ENCODE data around the gene CEP63.
"Not testable (repeated sequence)": the region's sequence is repeated elsewhere in the genome, so short reads cannot be mapped to it uniquely, and the experiment has no call there.

The CEP63 gene

GRCh38 chr3:134516905-134517304, 31.0 kb downstream of the CEP63 start:
- no peak for DNase-seq (ENCODE audit: low read depth in 3 of 3)

DNA sequence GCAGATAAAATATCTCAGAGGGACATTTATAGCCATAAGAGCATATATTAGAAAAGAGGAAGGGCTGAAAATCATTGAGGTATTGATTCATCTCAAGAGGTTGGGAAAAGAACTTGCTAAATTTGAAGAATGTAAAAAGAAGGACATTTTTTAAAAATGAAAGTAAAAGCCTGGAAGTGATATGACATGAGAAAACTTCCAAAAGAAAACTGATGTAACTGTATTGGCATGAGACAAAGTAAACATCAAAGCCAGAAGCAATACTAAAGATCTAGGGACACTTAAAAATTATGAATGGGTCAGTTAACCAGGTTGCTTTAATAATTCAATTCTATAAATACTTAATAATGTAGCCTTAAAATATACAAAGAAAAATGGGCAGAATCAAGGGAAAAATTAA, 31.9 kb downstream of the CEP63 start:
- DNase-seq (ENCODE audit: low read depth in 3 of 3), result no peak

DNA sequence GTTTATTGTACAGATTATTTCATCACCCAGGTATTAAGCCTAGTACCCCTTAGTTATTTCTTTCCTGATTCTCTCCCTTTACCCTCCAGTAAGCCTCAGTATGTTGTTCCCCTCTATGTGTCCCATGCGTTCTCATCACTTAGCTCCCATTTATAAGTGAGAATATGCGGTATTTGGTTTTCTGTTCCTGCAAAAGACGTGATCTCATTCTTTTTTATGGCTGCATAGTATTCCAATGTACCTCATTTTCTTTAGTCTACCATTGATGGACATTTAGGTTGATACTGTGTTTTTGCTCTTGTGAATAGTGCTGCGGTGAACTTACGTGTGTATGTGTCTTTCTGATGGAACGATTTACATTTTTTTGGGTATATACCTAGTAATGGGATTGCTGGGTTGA, 36.7 kb downstream of the CEP63 start:
- DNase-seq (ENCODE audit: low read depth in 3 of 3), result no peak

- DNase-seq (ENCODE audit: low read depth in 3 of 3), result no peak
Measured at GRCh38 chr3:134525293-134525692, 39.4 kb downstream of the CEP63 start.

- no peak for DNase-seq (ENCODE audit: low read depth in 3 of 3)
Measured at GRCh38 chr3:134526319-134526718, 40.5 kb downstream of the CEP63 start.

DNA sequence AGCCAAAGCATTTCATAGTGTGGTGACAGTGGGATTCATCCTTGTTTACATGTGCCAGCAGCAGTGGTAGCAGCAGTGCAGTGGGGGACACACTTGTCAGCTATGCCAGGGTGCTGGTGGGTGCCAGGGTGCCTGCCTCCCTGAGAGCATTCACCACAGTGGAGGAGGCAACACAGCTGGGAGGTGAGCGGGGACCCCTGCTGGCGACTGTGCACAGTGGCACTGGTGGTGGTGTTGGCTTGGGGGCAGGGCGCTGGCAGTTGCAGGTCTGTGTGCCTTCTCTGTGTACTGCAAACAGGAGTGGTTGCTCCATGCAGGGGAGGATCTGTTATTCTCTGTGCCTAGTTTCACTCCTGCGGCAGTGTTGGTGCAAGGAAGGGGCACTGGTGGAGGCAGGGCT, 41.2 kb downstream of the CEP63 start:
- no peak for DNase-seq (ENCODE audit: low read depth in 3 of 3)

GRCh38 chr3:134527538-134528186, 41.8 kb downstream of the CEP63 start:
- DNase-seq (ENCODE audit: low read depth in 3 of 3), result no peak

DNA sequence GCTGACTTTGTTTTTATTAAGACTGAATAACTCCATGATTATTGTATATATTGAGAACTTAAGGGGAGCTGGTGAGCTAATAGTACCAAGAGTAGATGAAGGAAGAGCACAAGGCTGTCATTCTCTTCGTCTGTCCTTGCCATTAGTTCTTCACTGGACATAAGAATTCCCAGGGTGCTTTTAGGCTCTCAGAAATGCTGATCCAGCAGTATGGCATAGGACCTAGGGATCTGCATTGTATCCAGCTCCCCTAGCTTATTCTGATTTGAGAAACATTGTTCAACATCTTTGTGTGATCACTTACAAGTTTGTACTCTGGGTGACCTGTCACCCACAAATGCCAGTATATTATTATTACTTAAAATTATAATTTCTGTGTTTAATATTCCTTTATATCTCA, 47.6 kb downstream of the CEP63 start:
- DNase-seq (ENCODE audit: low read depth in 3 of 3), result no peak

GRCh38 chr3:134535186-134535970, 49.5 kb downstream of the CEP63 start:
- DNase-seq (ENCODE audit: low read depth in 3 of 3), result no peak

GRCh38 chr3:134536781-134537180, 50.9 kb downstream of the CEP63 start:
- DNase-seq (ENCODE audit: low read depth in 3 of 3), result no peak

- DNase-seq (ENCODE audit: low read depth in 3 of 3), result no peak
Measured at GRCh38 chr3:134542287-134542958, 56.6 kb downstream of the CEP63 start.

DNA sequence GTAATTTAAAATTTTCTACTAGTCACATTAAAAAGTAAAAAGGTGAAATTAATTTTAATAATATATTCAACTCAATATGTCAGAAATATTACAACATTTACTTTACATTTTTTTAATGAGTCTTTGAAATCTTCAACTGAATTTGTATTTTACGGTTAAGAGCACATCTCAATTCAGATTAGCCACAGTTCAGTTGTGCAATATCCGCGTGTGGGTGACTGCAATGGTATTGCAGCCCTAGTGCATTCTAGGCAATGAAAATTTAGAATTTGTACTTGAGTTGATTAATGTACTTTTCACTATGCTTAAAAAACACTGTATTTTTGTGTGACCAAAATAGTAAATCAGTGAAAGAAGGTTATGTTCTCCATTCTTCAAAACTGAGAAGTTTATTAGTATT, 57.3 kb downstream of the CEP63 start:
- DNase-seq (ENCODE audit: low read depth in 3 of 3), result no peak

GRCh38 chr3:134544316-134544715, 58.5 kb downstream of the CEP63 start:
- DNase-seq (ENCODE audit: low read depth in 3 of 3), result no peak

DNA sequence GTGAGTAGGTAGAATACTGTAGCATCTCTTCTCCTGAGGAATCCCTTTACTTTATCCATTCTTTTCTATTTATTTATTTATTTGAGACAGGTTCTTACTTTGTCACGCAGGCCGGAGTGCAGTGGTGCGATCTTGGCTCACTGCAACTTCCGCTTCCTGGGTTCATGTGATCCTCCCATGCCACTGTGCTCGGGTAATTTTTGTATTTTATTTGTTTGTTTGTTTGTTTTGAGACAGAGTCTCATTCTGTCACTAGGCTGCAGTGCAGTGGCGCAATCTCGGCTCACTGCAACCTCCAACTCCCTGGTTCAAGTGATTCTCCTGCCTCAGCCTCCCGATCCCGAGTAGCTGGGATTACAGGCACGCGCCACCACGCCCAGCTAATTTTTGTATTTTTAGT, 58.9 kb downstream of the CEP63 start:
- DNase-seq (ENCODE audit: low read depth in 3 of 3), result not testable (repeated sequence)

DNA sequence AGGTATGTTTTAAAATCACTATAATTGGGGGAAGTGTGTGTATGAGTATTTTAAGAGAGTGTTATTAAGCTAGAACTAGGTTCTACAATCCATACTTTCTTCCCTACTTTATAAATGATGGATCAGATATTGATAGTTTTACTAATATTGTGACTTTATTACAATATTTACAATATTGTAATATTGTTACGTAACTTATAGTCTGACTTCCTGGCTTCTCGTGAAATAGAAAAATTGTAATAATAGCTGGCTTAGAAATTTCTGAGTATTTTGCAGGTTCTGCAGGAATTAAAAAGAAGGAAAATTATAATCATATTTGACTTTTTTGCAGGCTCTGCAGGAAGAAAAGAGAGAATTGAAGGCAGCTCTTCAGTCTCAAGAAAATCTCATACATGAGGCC, 60.0 kb downstream of the CEP63 start:
- DNase-seq (ENCODE audit: low read depth in 3 of 3), result no peak

DNA sequence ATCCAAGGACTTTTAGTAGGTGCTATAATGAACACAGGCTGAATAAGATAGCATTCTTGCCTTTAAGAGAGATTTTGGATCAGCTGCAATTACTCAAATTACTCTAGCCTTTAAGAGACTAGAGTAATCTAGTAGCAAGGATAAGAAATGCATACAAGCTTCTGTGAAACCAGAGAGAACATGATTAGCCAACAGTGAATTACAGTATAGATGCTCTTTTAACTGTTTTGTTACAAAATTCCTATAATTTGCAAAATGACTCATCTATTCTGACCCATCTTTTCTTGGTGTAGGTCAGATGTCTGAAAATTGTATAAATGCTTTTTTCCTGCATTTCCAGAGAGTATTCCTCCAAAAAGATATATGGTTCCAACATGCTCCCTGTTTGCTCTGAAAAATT, 66.9 kb downstream of the CEP63 start:
- no peak for DNase-seq (ENCODE audit: low read depth in 3 of 3)

- no peak for DNase-seq (ENCODE audit: low read depth in 3 of 3)
Measured at GRCh38 chr3:134559591-134559990, 73.7 kb downstream of the CEP63 start.

- no peak for DNase-seq (ENCODE audit: low read depth in 3 of 3)
Measured at GRCh38 chr3:134562055-134562454, 76.2 kb downstream of the CEP63 start.

GRCh38 chr3:134563601-134564000, 77.7 kb downstream of the CEP63 start:
- no peak for DNase-seq (ENCODE audit: low read depth in 3 of 3)

DNA sequence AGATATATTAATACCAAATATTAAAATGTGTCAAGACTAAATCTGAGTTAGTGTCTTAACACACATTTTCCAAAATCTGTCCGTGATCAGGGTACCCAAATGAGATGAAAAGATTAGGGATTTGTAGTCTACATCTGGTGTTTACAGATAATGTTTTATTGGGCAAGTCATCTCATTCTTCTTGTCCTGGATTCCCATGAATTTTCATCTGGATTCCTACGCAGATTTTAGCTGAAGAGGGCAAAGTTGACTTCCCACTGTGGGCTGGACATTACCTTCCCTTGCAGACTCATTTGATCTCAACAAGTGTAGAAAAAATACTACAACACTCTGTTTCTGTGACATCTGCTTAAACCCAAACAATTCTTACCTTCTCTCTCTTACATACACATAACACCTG, 79.1 kb downstream of the CEP63 start:
- DNase-seq (ENCODE audit: low read depth in 3 of 3), result no peak

GRCh38 chr3:134567605-134568004, 81.7 kb downstream of the CEP63 start:
- DNase-seq (ENCODE audit: low read depth in 3 of 3), result no peak

DNA sequence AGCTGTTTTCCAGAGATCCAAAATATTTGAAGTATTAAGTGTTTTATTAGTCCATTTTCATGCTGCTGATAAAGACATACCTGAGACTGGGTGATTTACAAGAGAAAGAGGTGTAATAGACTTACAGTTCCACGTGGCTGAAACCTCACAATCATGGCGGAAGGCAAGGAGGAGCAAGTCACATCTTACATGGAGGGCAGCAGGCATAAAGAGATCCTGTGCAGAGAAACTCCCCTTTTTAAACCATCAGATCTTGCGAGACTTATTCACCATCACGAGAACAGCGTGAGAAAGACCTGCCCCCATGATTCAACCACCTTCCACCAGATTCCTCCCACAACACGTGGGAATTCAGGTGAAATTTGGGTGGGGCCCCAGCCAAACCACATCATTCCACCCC, 82.9 kb downstream of the CEP63 start:
- DNase-seq (ENCODE audit: low read depth in 3 of 3), result no peak

DNA sequence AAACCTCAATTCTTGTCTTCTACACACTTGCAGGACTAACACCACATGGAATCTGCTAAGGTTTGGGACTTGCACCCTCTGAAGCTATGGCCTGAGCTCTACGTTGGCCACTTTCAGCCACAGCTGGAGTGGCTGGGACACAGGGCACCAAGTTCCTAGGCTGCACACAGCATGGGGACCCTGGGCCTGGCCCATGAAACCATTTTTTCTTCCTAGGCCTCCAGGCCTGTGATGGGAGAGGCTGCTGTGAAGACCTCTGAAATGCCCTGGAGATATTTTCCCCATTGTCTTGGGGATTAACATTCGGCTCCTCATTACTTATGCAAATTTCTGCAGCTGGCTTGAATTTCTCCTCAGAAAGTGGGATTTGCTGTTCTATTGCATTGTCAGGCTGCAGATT, 84.0 kb downstream of the CEP63 start:
- not testable (repeated sequence) for DNase-seq (ENCODE audit: low read depth in 3 of 3)

Data from stimulated activated CD4-positive, alpha-beta T cell treated with anti-CD3 and anti-CD28 coated beads, TNF-alpha, amount 100 ng/mL, for 4 hours (primary cell).